GM19397 (cell line): ENCODE data around the gene PPP2R5A.

Experiments used
- ATAC-seq: cut with Tn5 transposase; IDR thresholded peaks from one replicate; pipeline ENCODE4 v1.9.1; 2021; ENCODE audit warnings: mild to moderate bottlenecking, moderate library complexity; ENCODE audit not compliant: unreplicated experiment

Gene PPP2R5A

DNA sequence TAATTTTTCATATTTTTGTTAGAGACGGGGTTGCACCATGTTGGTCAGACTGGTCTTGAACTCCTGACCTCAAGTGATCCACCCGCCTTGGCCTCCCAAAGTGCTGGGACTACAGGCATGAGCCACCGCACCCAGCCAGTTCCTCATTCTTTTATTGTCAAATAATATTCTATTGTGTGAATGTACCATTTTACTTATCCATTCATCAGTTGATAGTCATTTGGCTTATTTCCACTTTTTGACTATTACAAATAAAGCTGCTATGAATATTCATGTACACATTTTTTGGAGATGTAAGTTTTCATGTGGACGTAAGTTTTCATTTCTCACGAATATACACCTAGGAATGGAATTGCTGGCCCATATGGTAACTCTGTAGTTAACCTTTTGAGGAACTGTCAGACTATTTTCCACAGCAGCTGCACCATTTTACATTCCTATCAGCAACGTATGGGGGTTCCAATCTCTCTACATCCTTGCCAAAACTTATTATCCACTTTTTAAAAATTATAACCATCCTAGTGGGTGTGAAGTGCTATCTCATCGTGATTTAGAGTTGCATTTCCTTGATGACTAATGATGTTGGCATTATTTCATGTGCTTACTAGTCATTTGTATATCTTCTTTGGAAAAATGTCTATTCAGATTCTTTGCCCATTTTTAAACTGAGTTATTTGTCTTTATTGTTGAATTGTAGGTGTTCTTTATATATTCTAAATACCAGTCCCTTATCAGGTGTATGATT, 116.8 kb downstream of the PPP2R5A start:
- ATAC-seq: no peak

DNA sequence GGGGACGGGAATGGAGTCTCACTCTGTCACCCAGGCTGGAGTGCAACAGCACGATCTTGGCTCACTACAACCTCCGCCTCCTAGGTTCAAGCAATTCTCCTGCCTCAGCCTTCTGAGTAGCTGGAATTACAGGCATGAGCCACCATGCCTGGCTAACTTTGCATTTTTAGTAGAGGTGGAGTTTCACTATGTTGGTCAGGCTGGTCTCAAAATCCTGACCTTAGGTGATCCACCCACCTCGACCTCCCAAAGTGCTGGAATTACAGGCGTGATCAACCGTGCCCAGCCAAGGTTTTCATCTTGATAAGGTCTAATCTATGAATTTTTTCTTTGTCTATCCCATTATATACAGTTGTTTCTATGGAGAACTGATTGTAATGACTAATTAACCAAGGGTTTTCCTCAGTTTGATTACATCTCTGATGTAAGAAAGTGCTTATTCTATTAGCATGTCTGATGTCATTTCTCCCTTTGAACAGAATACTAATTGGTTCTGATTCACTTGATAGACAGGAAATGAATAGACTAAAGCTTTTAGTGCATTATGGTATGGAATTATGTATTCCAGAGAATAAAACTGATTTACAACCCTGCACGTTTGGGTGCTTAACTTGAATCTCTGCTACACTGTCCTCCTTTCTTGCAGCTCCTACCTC, 117.6 kb downstream of the PPP2R5A start:
- no peak for ATAC-seq

DNA sequence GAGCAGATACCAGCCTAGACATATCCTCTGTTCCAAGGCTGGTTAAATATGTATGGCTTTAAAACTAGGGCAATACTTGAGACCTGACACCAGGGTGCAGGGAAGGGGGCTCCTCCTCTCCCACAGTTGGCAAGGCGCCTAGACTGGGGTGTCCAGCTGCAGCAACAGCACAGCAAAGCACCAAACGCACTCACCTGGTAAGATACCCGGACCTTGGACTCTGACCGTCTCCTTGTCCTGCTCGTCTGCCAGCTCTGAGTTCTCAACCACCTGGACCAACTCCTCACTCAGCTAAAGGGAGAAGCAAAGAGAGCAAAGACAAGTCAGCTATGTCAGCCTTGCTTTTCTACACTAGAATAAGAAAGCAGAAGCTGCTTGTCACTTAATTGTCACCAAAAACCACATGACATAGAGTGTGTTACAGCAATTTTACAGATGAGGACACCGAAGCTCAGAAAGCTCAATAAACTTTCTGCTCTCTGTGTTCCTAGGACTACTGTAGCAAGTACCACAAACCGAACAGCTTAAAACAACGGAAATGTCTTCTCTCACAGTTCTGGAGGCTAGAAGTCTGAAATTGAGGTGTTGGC, 125.1 kb downstream of the PPP2R5A start:
- no peak for ATAC-seq
